ENCODE results near the gene ADH6. TPM values are rescaled to one million over a fixed set of nuclear protein-coding genes. Genes with fewer than 3 reads are reported as not detected.

The ADH6 gene
- total and polyA plus RNA-seq, 9 of the 15 experiments (the other 6 are each of a cell fraction or from before 2014, with no cell fraction given), result 0.13 TPM; not detected in 8

DNA sequence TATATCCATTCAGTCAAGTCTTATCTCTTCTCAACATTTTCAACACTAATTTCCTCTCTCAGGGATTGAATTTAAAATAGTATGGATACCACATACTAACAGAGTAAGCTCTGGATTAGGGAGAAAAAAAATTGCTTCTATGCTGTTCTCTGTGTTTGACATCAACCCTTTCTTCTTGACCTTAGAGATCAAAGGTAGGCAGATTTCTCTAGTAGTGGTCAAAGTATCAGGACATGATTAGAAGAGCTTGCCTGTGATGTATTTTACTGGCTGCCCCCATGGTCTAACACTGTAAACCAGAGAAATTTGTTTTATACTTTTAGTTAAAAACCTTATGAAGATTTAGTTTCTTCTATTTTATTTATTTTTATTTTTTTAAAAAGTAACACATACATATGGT, 8.3 kb downstream of the ADH6 start (continued):
- TF ChIP-seq KDM2B (CRISPR knock-in tag; IDR thresholded peaks at IDR 0.05), result no peak

DNA sequence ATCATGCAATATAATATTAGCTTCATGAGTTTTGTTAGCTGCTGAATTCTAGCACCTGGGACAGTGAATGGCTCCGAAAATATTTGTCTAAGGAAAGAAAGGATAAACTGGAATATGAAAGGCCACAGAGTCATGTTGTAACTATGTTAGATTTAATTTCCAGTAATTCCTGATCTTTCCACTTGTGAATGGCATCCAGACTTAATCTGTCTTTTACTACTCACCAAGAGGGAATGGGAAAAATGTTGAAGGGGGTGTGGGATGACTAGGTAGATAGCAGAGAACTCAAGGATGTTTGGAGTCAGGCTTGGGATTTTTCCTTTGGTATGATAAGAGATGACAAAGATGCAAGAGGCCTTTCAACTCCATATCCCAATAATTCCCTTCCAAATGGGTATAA, 9.4 kb downstream of the ADH6 start:
- DNase-seq (ENCODE audit: extremely low read depth in 1 of 4, low spot score in 3 of 4) (no peak), FAIRE-seq (no peak), ATAC-seq (no peak)
- H3K9me3 ChIP-seq (replicated peaks; ENCODE audit: control insufficient read depth, insufficient read depth, low read depth, low read length), result no peaks in the 10 kb centered on the region
- ChIA-PET CTCF (ENCODE audit: low intra/inter-chr PET ratio) (no interaction called here), POLR2A (no interaction called here)
- H3K9ac ChIP-seq (ENCODE audit: insufficient read depth in 1 of 2, low read depth in 2 of 2, low read length in 2 of 2), result no peak overlapping the region
- no peaks in the 10 kb centered on the region for H3K4me1 ChIP-seq (replicated peaks in 1 of 2; ENCODE audit: control insufficient read depth in 2 of 2, insufficient read depth in 2 of 2, low read length in 2 of 2)
- H3K27me3 ChIP-seq (ENCODE audit: control insufficient read depth in 2 of 2, insufficient read depth in 2 of 2, low read length in 2 of 2), result no peaks in the 10 kb centered on the region
- TF ChIP-seq CTBP1 (IDR thresholded peaks at IDR 0.05; ENCODE audit: borderline replicate concordance) (no peak), NFATC3 (IDR thresholded peaks at IDR 0.05) (no peak), SREBF2 (CRISPR knock-in tag; IDR thresholded peaks at IDR 0.05) (no peak)
- TF ChIP-seq, protein P1, sequence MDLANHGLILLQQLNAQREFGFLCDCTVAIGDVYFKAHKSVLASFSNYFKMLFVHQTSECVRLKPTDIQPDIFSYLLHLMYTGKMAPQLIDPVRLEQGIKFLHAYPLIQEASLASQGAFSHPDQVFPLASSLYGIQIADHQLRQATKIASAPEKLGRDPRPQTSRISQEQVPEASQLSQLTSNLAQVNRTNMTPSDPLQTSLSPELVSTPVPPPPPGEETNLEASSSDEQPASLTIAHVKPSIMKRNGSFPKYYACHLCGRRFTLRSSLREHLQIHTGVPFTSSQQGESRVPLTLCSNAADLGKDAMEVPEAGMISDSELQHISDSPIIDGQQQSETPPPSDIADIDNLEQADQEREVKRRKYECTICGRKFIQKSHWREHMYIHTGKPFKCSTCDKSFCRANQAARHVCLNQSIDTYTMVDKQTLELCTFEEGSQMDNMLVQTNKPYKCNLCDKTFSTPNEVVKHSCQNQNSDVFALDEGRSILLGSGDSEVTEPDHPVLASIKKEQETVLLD (IDR thresholded peaks at IDR 0.05), result no peak
- intact Hi-C loops (cut with micrococcal nuclease), result no loop called here
- no TSS peak for BruUV-seq (replicated peaks)
- H4K20me1 ChIP-seq (replicated peaks; ENCODE audit: control insufficient read depth, insufficient read depth, low read length), result no peaks in the 10 kb centered on the region
- H3K79me2 ChIP-seq (ENCODE audit: control insufficient read depth, insufficient read depth, low read length), result no peaks in the 10 kb centered on the region
- no peak overlapping the region for H3K4me3 ChIP-seq
- H3K9me1 ChIP-seq (ENCODE audit: control insufficient read depth, insufficient read depth, low read length), result no peaks in the 10 kb centered on the region
- WGBS (ENCODE audit: insufficient coverage, low coverage, missing lambda C conversion rate), result 0% methylated on average over 1 of the region's 1 CpG
- H2AFZ ChIP-seq (ENCODE audit: low read depth, low read length), result no peak overlapping the region
- H3K27ac ChIP-seq (ENCODE audit: extremely low read depth, low read depth, low read length), result no peak overlapping the region
- in situ Hi-C loops (cut with MboI), result no loop called here
- H3K4me2 ChIP-seq (ENCODE audit: insufficient read depth, low read length), result no peak overlapping the region
- H3K36me3 ChIP-seq (ENCODE audit: control insufficient read depth, insufficient read depth, low read length), result no peaks in the 10 kb centered on the region

Measured in K562 (cell line).